OCI-LY7 (cell line): ENCODE results near the gene GNPDA2. TPM values are rescaled to one million over a fixed set of nuclear protein-coding genes. Genes with fewer than 3 reads are reported as not detected.

Experiments
- BruUV-seq: library from RNA; stranded (reverse); fragments of 400-500 nt; replicated peaks from 2 replicates; lab custom pipeline; 2021; lab: Mats Ljungman, UMichigan
- CTCF ChIA-PET: fragments of 300-600 bp; sonication (Branson Sonifier 250); formaldehyde crosslinking; loops from one replicate; lab custom pipeline; 2022; ENCODE audit warnings: antibody characterized with exemption; ENCODE audit not compliant: unreplicated experiment; lab: Charles Lee
- POLR2A ChIA-PET: fragments of 300-600 bp; sonication (Branson Sonifier 250); formaldehyde crosslinking; loops from one replicate; lab custom pipeline; 2022; ENCODE audit warnings: antibody characterized with exemption; lab: Charles Lee
- DNase-seq: peaks from one replicate; pipeline ENCODE4 v3.0.0-alpha.2; 2015; ENCODE audit warnings: low spot score
- H2AFZ ChIP-seq: fragments of 200-600 bp; sonication (generic), shearing (Covaris generic); 2 replicates; pipeline ENCODE4 v1.6.1; 2014; ENCODE audit warnings: mild to moderate bottlenecking, antibody characterized with exemption, low read length, moderate library complexity
- H3K27ac ChIP-seq: fragments of 200-600 bp; sonication (generic); 2 replicates; pipeline ENCODE4 v1.5.1; 2014; ENCODE audit warnings: mixed run types, low read depth, mild to moderate bottlenecking, moderate library complexity, low read length, inconsistent platforms; ENCODE audit not compliant: poor library complexity, severe bottlenecking
- H3K36me3 ChIP-seq: fragments of 200-600 bp; sonication (generic); 2 replicates; pipeline ENCODE4 v1.6.1; 2014; ENCODE audit warnings: mild to moderate bottlenecking, antibody characterized with exemption, low read length, moderate library complexity, mixed read lengths; ENCODE audit not compliant: insufficient read depth
- H3K4me1 ChIP-seq: fragments of 200-600 bp; sonication (generic); 2 replicates; pipeline ENCODE4 v1.5.1; 2014; ENCODE audit warnings: mild to moderate bottlenecking, low read length; ENCODE audit not compliant: insufficient read depth, poor library complexity, severe bottlenecking
- H3K4me2 ChIP-seq: fragments of 200-600 bp; sonication (generic); 2 replicates; pipeline ENCODE4 v1.6.1; 2014; ENCODE audit warnings: mild to moderate bottlenecking, low read length
- H3K4me3 ChIP-seq: fragments of 200-600 bp; sonication (generic); 2 replicates; pipeline ENCODE4 v1.5.1; 2014; ENCODE audit warnings: mild to moderate bottlenecking, low read depth, low read length; ENCODE audit not compliant: poor library complexity, severe bottlenecking
- H3K79me2 ChIP-seq: fragments of 200-600 bp; sonication (generic); 2 replicates; pipeline ENCODE4 v1.6.1; 2016; ENCODE audit warnings: low read depth, mild to moderate bottlenecking, low read length, moderate library complexity, mixed read lengths; ENCODE audit not compliant: insufficient read depth
- H3K9me2 ChIP-seq: fragments of 200-600 bp; sonication (generic); 2 replicates; pipeline ENCODE4 v1.6.1; 2016; ENCODE audit warnings: mild to moderate bottlenecking, low read length, mixed read lengths; ENCODE audit not compliant: insufficient read depth
- H3K9me3 ChIP-seq: fragments of 200-600 bp; sonication (generic); 2 replicates; pipeline ENCODE4 v1.6.1; 2014; ENCODE audit warnings: mild to moderate bottlenecking, mixed run types, low read length, mixed read lengths
- H4K20me1 ChIP-seq: fragments of 200-600 bp; sonication (generic); 2 replicates; pipeline ENCODE4 v1.6.1; 2014; ENCODE audit warnings: mild to moderate bottlenecking, antibody characterized with exemption, low read length, moderate library complexity, mixed read lengths; ENCODE audit not compliant: insufficient read depth
- EZH2phosphoT487 ChIP-seq: fragments of 200-600 bp; sonication (generic); IDR thresholded peaks from 2 replicates; pipeline ENCODE4 v1.6.1; 2018; ENCODE audit warnings: low read depth, borderline replicate concordance, mild to moderate bottlenecking, mixed run types, antibody characterized with exemption, low read length, moderate library complexity, mixed read lengths
- intact Hi-C: fragments of 100-400 bp; cut with micrococcal nuclease; formaldehyde crosslinking; loops from one replicate; pipeline ENCODE4 v1.10.0; 2022; ENCODE audit not compliant: unreplicated experiment
- total RNA-seq, 2 experiments: library from RNA; depleted of rRNA in 1 of 2; stranded (reverse); fragments of >200 nt in 1 of 2; shearing (Covaris generic) in 1 of 2; gene quantifications; 2 replicates each; pipeline ENCODE4 v1.2.3, GENCODE V29; 2014 to 2022
- TF ChIP-seq, protein P1 (sequence below): fragments of 200-600 bp; sonication (generic); conservative IDR thresholded peaks from 2 replicates; pipeline ENCODE4 v1.5.1; 2014; ENCODE audit warnings: mild to moderate bottlenecking, antibody characterized with exemption, low read length, moderate library complexity, mixed read lengths

The GNPDA2 gene
- total RNA-seq, 2 experiments from 2014 or later = 10.1 to 12.1 TPM

DNA sequence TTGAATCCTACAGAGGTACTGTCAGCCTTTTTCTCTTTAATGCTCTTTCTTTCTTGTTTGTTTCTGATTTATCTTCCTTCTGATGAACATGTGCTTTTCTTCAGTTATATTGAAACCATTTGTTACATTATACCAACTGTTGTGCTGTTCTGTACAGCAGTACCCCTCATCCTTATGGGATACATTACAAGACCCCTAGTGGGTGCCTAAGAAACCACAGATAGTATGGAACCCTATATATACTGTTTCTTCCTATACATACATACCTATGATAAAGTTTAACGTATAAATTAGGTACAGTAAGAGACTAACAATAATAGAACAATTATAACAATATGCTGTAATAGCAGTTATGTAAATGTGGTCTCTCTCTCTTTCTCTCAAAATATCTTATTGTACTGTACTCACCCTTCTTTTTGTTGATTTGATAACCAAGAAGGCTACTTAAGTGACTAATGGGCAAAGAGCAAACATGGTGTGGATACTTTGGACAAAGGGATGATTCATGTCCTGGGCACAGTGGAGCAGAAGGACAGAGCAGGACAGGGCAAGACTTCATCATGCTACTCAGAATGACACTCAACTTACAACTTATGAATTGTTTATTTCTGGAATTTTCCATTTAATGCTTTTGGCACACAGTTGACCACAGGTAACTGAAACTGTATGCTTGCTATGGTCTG lies 64.3 kb downstream of the GNPDA2 start:
- Histone ChIP-seq H3K4me1 (no peaks in the 10 kb centered on the region), H3K27ac (no peak overlapping the region), H3K36me3 (no peaks in the 10 kb centered on the region), H3K4me3 (no peak overlapping the region), H4K20me1 (no peaks in the 10 kb centered on the region), H3K4me2 (no peak overlapping the region), H3K79me2 (no peaks in the 10 kb centered on the region), H3K9me2 (no peaks in the 10 kb centered on the region), H3K9me3 (no peaks in the 10 kb centered on the region), H2AFZ (no peak overlapping the region)
- no peak for DNase-seq
- TF ChIP-seq, protein P1, sequence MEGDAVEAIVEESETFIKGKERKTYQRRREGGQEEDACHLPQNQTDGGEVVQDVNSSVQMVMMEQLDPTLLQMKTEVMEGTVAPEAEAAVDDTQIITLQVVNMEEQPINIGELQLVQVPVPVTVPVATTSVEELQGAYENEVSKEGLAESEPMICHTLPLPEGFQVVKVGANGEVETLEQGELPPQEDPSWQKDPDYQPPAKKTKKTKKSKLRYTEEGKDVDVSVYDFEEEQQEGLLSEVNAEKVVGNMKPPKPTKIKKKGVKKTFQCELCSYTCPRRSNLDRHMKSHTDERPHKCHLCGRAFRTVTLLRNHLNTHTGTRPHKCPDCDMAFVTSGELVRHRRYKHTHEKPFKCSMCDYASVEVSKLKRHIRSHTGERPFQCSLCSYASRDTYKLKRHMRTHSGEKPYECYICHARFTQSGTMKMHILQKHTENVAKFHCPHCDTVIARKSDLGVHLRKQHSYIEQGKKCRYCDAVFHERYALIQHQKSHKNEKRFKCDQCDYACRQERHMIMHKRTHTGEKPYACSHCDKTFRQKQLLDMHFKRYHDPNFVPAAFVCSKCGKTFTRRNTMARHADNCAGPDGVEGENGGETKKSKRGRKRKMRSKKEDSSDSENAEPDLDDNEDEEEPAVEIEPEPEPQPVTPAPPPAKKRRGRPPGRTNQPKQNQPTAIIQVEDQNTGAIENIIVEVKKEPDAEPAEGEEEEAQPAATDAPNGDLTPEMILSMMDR = peak; percentile 22; the same call in 1 of the 2 replicates
- no peak for TF ChIP-seq EZH2phosphoT487
- POLR2A ChIA-PET = no interaction called here
- CTCF ChIA-PET = no interaction called here
- intact Hi-C loops = no loop called here
- BruUV-seq = no TSS peak

DNA sequence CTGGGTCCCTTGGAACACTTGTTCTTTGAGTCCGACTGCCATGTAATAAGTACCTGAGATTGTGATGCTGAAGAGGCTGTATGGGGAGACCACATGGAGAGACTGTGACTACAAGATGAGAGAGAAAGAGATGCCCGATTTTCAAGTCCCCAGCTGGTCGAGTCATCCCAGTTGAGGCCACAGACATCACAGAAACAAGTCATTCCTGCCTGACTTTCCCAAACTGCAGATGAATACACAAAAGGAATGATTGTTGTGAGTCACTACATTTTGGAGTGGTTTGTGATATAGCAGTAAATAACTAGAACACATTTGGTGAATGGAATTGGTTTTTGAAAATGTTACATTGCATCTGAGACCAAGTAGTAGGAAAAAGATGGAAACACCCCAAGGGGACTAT lies 66.0 kb downstream of the GNPDA2 start:
- no peak overlapping the region for H3K4me3 ChIP-seq
- no peak overlapping the region for H3K27ac ChIP-seq
- H3K4me2 ChIP-seq = no peak overlapping the region
- ChIA-PET CTCF (no interaction called here), POLR2A (no interaction called here)
- no peaks in the 10 kb centered on the region for H3K9me2 ChIP-seq
- intact Hi-C loops = no loop called here
- H2AFZ ChIP-seq = no peak overlapping the region
- no peaks in the 10 kb centered on the region for H3K4me1 ChIP-seq
- TF ChIP-seq, protein P1 = no peak
- TF ChIP-seq EZH2phosphoT487 = no peak
- no peaks in the 10 kb centered on the region for H3K9me3 ChIP-seq
- no peak for DNase-seq
- BruUV-seq = no TSS peak
- H3K79me2 ChIP-seq = no peaks in the 10 kb centered on the region
- no peaks in the 10 kb centered on the region for H3K36me3 ChIP-seq
- no peaks in the 10 kb centered on the region for H4K20me1 ChIP-seq

DNA sequence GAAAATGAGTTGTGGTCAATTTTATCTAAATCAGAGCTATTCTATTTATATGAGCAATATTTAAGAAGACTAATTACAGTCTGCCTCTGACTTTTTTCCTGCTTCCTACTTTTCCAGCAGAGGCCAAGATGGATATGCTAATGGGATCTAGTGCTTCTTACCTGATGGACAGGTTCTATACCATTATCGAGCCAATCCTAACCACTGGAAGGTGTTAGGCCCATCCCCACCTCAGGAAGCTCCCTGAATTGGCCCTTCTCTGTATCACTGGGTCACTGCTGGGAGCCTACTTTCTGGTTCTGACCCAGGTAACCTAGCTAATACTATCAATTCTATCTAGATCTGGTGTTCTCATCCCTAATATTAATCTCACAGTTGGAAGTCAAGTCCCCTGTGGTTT lies 74.4 kb downstream of the GNPDA2 start:
- no TSS peak for BruUV-seq

More for the DNA sequence above, 74.4 kb downstream of the GNPDA2 start:
- Histone ChIP-seq H3K79me2 (no peaks in the 10 kb centered on the region), H3K27ac (no peak overlapping the region), H3K4me2 (no peak overlapping the region), H2AFZ (no peak overlapping the region), H3K4me1 (no peaks in the 10 kb centered on the region), H3K36me3 (no peaks in the 10 kb centered on the region), H4K20me1 (no peaks in the 10 kb centered on the region), H3K9me2 (no peaks in the 10 kb centered on the region), H3K9me3 (no peaks in the 10 kb centered on the region), H3K4me3 (no peak overlapping the region)
- POLR2A ChIA-PET = interaction anchor here (0.6 to 1.2 kb wide), 3 partner anchors 10 to 1088 kb away, joined by 4 to 5 read pairs (median 4); no protein-coding TSS in a partner anchor
- CTCF ChIA-PET = no interaction called here
- intact Hi-C loops = no loop called here
- DNase-seq = no peak
- no peak for TF ChIP-seq EZH2phosphoT487
- TF ChIP-seq, protein P1 = no peak
